ENCODE measurements around the gene CENPP. TPM values are rescaled to one million over a fixed set of nuclear protein-coding genes. Genes with fewer than 3 reads are reported as not detected.

CENPP gene
- total RNA-seq, 1 donor from 2014 or later = 1.6 TPM

- no peak for DNase-seq (ENCODE audit: low read depth in 2 of 2)
Measured at GRCh38 chr9:92476962-92477361, 151.2 kb downstream of the CENPP start.

GRCh38 chr9:92478783-92479182, 153.0 kb downstream of the CENPP start:
- no peak for DNase-seq (ENCODE audit: low read depth in 2 of 2)

DNA sequence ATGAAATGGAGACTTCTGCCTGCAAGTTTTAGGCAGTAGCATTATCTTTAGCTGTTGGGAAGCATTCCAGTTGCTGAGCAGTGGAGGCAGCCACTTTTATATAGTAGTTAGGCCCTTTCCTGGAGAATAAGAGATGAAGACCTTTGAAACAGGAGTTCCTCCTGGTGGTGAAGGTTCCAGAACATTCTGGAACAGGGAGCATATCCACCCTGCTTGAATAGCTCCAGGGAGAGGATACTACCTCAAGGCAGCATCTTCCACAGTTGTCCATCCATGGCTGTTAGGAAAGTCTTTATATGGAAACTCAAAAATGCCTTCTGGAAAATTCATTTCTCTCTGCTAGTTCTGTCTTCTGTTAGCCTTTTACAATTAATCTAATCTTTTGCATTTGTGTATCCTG, 153.6 kb downstream of the CENPP start:
- no peak for DNase-seq (ENCODE audit: low read depth in 2 of 2)

- peak; percentile 23 to 64 for DNase-seq (ENCODE audit: low read depth in 2 of 2)
Measured at GRCh38 chr9:92480291-92480771, 154.6 kb downstream of the CENPP start.

DNA sequence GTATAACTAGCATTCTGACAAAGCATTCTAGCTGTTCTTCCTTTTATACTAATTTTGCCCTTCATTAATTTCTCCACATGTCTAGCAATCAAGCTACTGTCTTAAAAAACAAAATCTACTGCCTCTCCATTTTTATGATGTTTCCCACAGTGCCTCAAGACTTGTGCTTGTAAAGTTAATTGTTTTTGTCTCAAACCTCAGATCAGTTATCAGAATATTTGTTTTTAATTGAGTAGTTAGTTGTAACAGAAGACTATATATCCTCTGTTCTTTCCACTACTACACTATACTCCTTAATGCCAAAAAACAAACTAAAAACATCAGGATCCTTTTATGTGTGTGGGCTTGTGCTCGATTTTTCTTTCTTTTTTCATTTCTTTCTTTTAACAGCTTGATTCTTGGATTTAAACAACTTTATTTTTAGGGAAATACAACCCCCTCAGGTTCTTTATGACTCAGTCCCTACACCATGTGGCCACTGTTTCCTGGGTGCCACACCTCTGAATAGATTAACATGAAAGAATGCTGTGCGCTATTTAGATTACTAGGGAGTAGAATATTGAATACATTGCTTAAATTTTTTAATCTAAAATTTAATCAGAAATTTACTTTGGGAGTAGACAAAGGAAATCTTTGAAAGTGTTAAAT, 155.4 kb downstream of the CENPP start:
- DNase-seq (ENCODE audit: low read depth in 2 of 2) = peak in 1 of 2 donors; percentile 13

DNA sequence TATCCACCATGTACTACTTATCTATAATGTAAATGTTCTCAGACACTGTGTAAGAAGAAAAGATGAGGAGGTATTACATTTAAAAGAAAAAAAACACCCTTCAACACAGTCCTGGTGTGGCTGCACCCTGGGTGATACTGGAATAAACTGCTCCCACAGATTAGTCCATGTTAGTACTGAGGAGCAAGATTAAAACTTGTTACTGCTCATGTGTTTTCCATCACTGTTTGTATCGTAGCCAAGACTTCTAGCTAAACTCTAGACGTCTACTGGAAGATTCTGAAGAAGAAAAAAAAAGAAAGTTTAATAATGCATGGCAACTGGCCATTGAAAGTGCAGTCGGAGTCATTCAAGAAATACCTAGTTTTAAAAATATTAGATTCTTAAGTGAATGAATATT, 156.6 kb downstream of the CENPP start, which contains the start of gene ASPN:
Gene ASPN (minus strand): TSS at position 178 of the 400 bp plus-strand sequence.
- no peak for DNase-seq (ENCODE audit: low read depth in 2 of 2)

GRCh38 chr9:92482805-92483204, 157.1 kb downstream of the CENPP start:
- DNase-seq (ENCODE audit: low read depth in 2 of 2) = no peak

- DNase-seq (ENCODE audit: low read depth in 2 of 2) = peak in 1 of 2 donors; percentile 53
Measured at GRCh38 chr9:92483627-92484545, 158.1 kb downstream of the CENPP start.

DNA sequence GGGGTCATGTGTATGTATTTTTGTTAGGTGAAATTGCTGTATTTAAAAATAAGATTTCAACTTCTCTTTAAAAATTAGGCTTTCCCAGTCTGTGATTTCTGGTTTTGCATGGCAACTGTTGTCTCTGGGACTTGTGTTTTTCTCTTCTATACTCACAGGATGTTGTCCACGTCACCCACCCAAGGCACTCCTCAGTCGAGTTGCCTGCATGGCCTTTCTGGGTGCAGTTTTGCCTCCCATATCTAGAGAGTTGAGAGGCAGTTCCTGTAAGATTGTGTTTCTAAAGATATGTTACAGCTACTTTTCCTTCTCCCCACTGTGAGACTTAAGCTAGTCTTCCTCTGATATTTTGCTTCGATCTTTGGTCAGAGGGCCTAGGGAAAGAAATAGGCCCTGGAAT, 158.8 kb downstream of the CENPP start:
- peak in 1 of 2 donors; percentile 17 for DNase-seq (ENCODE audit: low read depth in 2 of 2)

- peak; percentile 41 to 64 for DNase-seq (ENCODE audit: low read depth in 2 of 2)
Measured at GRCh38 chr9:92486371-92486770, 160.6 kb downstream of the CENPP start.

- DNase-seq (ENCODE audit: low read depth in 2 of 2) = peak in 1 of 2 donors; percentile 18
Measured at GRCh38 chr9:92488681-92489550, 163.2 kb downstream of the CENPP start.

DNA sequence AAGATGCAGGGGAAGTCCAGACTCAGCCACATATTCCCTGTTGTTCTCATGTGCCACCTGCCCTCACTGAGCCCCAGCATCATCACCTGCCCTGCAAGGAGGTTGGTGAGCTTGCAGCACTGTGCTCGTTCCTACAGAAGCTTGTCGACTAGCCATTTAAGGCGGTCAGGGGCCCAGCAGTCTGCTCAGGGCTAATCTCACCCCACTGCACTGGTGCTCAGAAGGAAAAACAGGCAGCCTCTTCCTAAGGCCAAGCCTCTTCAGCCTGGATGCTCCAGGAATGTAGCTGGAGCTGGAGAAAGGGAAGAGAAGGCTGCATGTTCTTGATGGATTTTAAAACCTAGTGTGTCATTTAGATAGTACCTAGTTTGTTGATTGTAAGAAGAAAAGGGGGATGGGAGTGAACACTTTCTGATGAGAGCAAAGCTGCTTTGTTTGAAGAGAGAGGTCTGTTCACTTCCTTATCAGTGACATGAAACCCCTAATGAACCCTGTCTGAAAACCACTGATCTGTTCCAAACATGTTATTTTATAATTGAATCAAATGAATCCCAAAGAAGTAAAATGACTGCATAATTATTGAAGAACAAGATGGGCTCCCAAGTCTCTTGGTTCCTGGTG, 167.1 kb downstream of the CENPP start:
- no peak for DNase-seq (ENCODE audit: low read depth in 2 of 2)

- DNase-seq (ENCODE audit: low read depth in 2 of 2) = no peak
Measured at GRCh38 chr9:92493749-92494387, 168.1 kb downstream of the CENPP start.

GRCh38 chr9:92494856-92495255, 169.1 kb downstream of the CENPP start:
- DNase-seq (ENCODE audit: low read depth in 2 of 2) = no peak

- no peak for DNase-seq (ENCODE audit: low read depth in 2 of 2)
Measured at GRCh38 chr9:92496396-92497176, 170.8 kb downstream of the CENPP start.

DNA sequence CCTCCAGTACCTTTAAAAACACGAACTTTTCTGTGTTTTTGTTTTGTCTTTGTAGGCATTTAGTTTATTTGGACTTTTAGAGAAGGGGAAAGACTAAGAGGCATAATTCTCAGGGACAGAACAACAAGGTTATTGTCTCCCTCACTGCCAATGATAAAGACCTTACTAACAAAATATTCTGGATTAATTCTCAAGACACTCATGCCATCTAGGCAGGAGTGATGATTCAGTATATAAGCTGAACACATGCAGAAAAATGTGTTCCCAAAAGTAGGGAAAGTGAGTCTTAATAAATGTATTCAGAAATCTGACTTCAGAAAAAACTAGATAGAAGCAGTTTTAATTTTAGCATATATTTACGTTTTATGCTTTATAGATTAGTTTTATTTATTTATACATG, 173.9 kb downstream of the CENPP start:
- no peak for DNase-seq (ENCODE audit: low read depth in 2 of 2)

- DNase-seq (ENCODE audit: low read depth in 2 of 2) = no peak
Measured at GRCh38 chr9:92500725-92501124, 175.0 kb downstream of the CENPP start.

GRCh38 chr9:92501671-92502393, 176.1 kb downstream of the CENPP start:
- peak; percentile 36 to 74 for DNase-seq (ENCODE audit: low read depth in 2 of 2)

- DNase-seq (ENCODE audit: low read depth in 2 of 2) = no peak
Measured at GRCh38 chr9:92503156-92503555, 177.4 kb downstream of the CENPP start.

Measured in lung microvascular endothelial cell (primary cell).